Left cardiac atrium (tissue), 4 donors: Measurements from ENCODE around the gene ELAVL1. TPM values are rescaled to one million over a fixed set of nuclear protein-coding genes. Genes with fewer than 3 reads are reported as not detected.
"Not testable (repeated sequence)": the region's sequence is repeated elsewhere in the genome, so short reads cannot be mapped to it uniquely, and the experiment has no call there.

Experiments
- ATAC-seq, 2 donors: fragments of 200-7000 bp; cut with Tn5 transposase; one replicate each; pipeline ENCODE4 v1.9.1; 2020; ENCODE audit warnings: mild to moderate bottlenecking in 2 of 2, moderate library complexity in 2 of 2
- DNase-seq: peaks from one replicate; pipeline ENCODE4 v3.0.0-alpha.2; 2020
- intact Hi-C, 2 donors: fragments of 100-400 bp; cut with DNase I; formaldehyde crosslinking; loops; one replicate each; pipeline versions ENCODE4 v1.14.1 to v1.15.1; 2022 to 2023
- total RNA-seq, 2 donors: library from RNA; stranded (reverse); fragmentation: NEBNext Ultra II Directional; extraction: Animal tissue kit (Norgen Biotek cat#: 25700); gene quantifications; one replicate each; pipeline ENCODE4 v1.2.1, GENCODE V29; 2021
- donor health status: DM: no; HTN: yes; CAD: no.
- donor health status: DM: no; HTN: yes; CAD: no; lungs with severe emphysema.
- donor health status: DM: yes; HTN: yes; CAD: no.
- donor health status: Dilated cardiomyopathy.

ELAVL1 gene
- total RNA-seq, 2 donors from 2014 or later: 51.6 to 68.3 TPM

GRCh38 chr19:8024256-8024655 lies 18.8 kb upstream of the ELAVL1 start:
- intact Hi-C loops, ATAC-seq, DNase-seq: not testable (repeated sequence)

- intact Hi-C loops: no loop called here
- no peak for DNase-seq
- ATAC-seq: no peak
Observed at GRCh38 chr19:8023371-8023770, 17.9 kb upstream of the ELAVL1 start.

GRCh38 chr19:8022275-8022674 lies 16.8 kb upstream of the ELAVL1 start:
- no peak for ATAC-seq

GRCh38 chr19:8021374-8021773 lies 15.9 kb upstream of the ELAVL1 start:
- intact Hi-C loops: no loop called here
- ATAC-seq: no peak

More at GRCh38 chr19:8022275-8022674, 16.8 kb upstream of the ELAVL1 start:
- no peak for DNase-seq
- intact Hi-C loops: no loop called here

GRCh38 chr19:8020681-8021080 lies 15.2 kb upstream of the ELAVL1 start:
- no peak for ATAC-seq
- intact Hi-C loops: no loop called here
- DNase-seq: no peak

More at GRCh38 chr19:8021374-8021773, 15.9 kb upstream of the ELAVL1 start:
- DNase-seq: no peak

GRCh38 chr19:8017808-8018207 lies 12.4 kb upstream of the ELAVL1 start:
- intact Hi-C loops: no loop called here

GRCh38 chr19:8004723-8005513 lies 523 bp downstream of the ELAVL1 start:
- DNase-seq (peak; percentile 39), ATAC-seq (peak in 1 of 2 donors; percentile 2)
- intact Hi-C loops: loop anchor here (5.0 to 10.0 kb wide), 3 partner anchors 60 to 250 kb away; partner anchors contain the start of gene TIMM44 (in 2 of the 2)

More at GRCh38 chr19:8017808-8018207, 12.4 kb upstream of the ELAVL1 start:
- DNase-seq (no peak), ATAC-seq (no peak)

- no peak for DNase-seq
- intact Hi-C loops: loop anchor here (5.0 to 10.0 kb wide), 3 partner anchors 59 to 251 kb away; partner anchors contain the start of gene TIMM44 (in 2 of the 2)
Observed at GRCh38 chr19:8004001-8004400, 1.4 kb downstream of the ELAVL1 start.

GRCh38 chr19:8001995-8002849 lies 3.2 kb downstream of the ELAVL1 start:
- DNase-seq (peak; percentile 83), ATAC-seq (peak; percentile 70 to 80)
- intact Hi-C loops: loop anchor here (5.0 to 10.0 kb wide), 3 partner anchors 57 to 253 kb away; partner anchors contain the start of gene TIMM44 (in 2 of the 2)

More at GRCh38 chr19:8004001-8004400, 1.4 kb downstream of the ELAVL1 start:
- ATAC-seq: no peak

GRCh38 chr19:8001651-8001994 lies 3.8 kb downstream of the ELAVL1 start:
- DNase-seq: no peak
- ATAC-seq: peak in 1 of 2 donors; percentile 2
- intact Hi-C loops: loop anchor here (5.0 to 10.0 kb wide), 3 partner anchors 57 to 253 kb away; partner anchors contain the start of gene TIMM44 (in 2 of the 2)

GRCh38 chr19:8000298-8001038 lies 5.0 kb downstream of the ELAVL1 start:
- no peak for DNase-seq
- intact Hi-C loops: loop anchor here (5.0 to 10.0 kb wide), 3 partner anchors 56 to 254 kb away; partner anchors contain the start of gene TIMM44 (in 2 of the 2)
- peak in 1 of 2 donors; percentile 2 for ATAC-seq

- ATAC-seq (no peak), DNase-seq (no peak)
- intact Hi-C loops: no loop called here
Observed at GRCh38 chr19:7999376-7999775, 6.1 kb downstream of the ELAVL1 start.

GRCh38 chr19:7997809-7998480 lies 7.5 kb downstream of the ELAVL1 start:
- ATAC-seq (peak in 1 of 2 donors; percentile 39), DNase-seq (no peak)
- intact Hi-C loops: no loop called here

- DNase-seq: no peak
- intact Hi-C loops: no loop called here
- no peak for ATAC-seq
Observed at GRCh38 chr19:7996883-7997282, 8.6 kb downstream of the ELAVL1 start.

- intact Hi-C loops: no loop called here
- no peak for DNase-seq
- ATAC-seq: no peak
Observed at GRCh38 chr19:7995810-7996158, 9.7 kb downstream of the ELAVL1 start.

GRCh38 chr19:7994928-7995809 lies 10.3 kb downstream of the ELAVL1 start:
- intact Hi-C loops: no loop called here
- no peak for ATAC-seq
- DNase-seq: no peak

- DNase-seq (no peak), ATAC-seq (no peak)
Observed at GRCh38 chr19:7994114-7994513, 11.3 kb downstream of the ELAVL1 start.

More at GRCh38 chr19:7994114-7994513, 11.3 kb downstream of the ELAVL1 start:
- intact Hi-C loops: no loop called here
